AML-193 (cell line): ENCODE data around the gene WDR33.

Experiments used
- DNase-seq, 2 experiments: peaks; one replicate each; lab custom pipeline; 2025; lab: John Stamatoyannopoulos, UW

Gene WDR33

GRCh38 chr2:127718271-127718670, 92.7 kb downstream of the WDR33 start:
- no peak for DNase-seq

- DNase-seq = no peak
Measured at GRCh38 chr2:127715778-127716449, 95.1 kb downstream of the WDR33 start.

- DNase-seq = no peak
Measured at GRCh38 chr2:127713562-127713961, 97.4 kb downstream of the WDR33 start.

GRCh38 chr2:127712999-127713398, 98.0 kb downstream of the WDR33 start:
- DNase-seq = peak; percentile 9 to 13

GRCh38 chr2:127709336-127709735, 101.6 kb downstream of the WDR33 start:
- no peak for DNase-seq

- DNase-seq = no peak
Measured at GRCh38 chr2:127707890-127708648, 102.9 kb downstream of the WDR33 start.

- no peak for DNase-seq
Measured at GRCh38 chr2:127706215-127706990, 104.6 kb downstream of the WDR33 start.

- no peak for DNase-seq
Measured at GRCh38 chr2:127705391-127706065, 105.4 kb downstream of the WDR33 start.

GRCh38 chr2:127704641-127705390, 106.2 kb downstream of the WDR33 start:
- no peak for DNase-seq

GRCh38 chr2:127703282-127703681, 107.7 kb downstream of the WDR33 start:
- DNase-seq = no peak

- no peak for DNase-seq
Measured at GRCh38 chr2:127702395-127703009, 108.5 kb downstream of the WDR33 start.

- peak; percentile 73 to 74 for DNase-seq
Measured at GRCh38 chr2:127701651-127702394, 109.1 kb downstream of the WDR33 start.

- DNase-seq = peak; percentile 74 to 80
Measured at GRCh38 chr2:127701193-127701650, 109.7 kb downstream of the WDR33 start, which contains the start of gene SFT2D3. SFT2D3 (plus strand) TSS chr2:127701497; CDS start chr2:127701529, 32 bp downstream.

GRCh38 chr2:127700527-127701192, 110.3 kb downstream of the WDR33 start:
- peak; percentile 31 to 36 for DNase-seq

GRCh38 chr2:127698553-127699355, 112.2 kb downstream of the WDR33 start:
- no peak for DNase-seq

GRCh38 chr2:127697482-127698180, 113.3 kb downstream of the WDR33 start:
- DNase-seq = no peak

GRCh38 chr2:127695491-127696472, 115.2 kb downstream of the WDR33 start:
- peak; percentile 20 to 32 for DNase-seq
